Umbilical cord (tissue), 2 donors: ENCODE measurements around the gene STRIP2. TPM values are rescaled to one million over a fixed set of nuclear protein-coding genes. Genes with fewer than 3 reads are reported as not detected.
"Not testable (repeated sequence)": the region's sequence is repeated elsewhere in the genome, so short reads cannot be mapped to it uniquely, and the experiment has no call there.

Experiments
- DNase-seq: peaks from one replicate; pipeline ENCODE4 v3.0.0-alpha.2; 2015; ENCODE audit warnings: low spot score
- total RNA-seq: library from RNA; depleted of rRNA; stranded (reverse); fragments of >200 nt; gene quantifications from one replicate; pipeline ENCODE4 v1.2.3, GENCODE V29; 2014; ENCODE audit warnings: low replicate concordance; ENCODE audit not compliant: insufficient read depth

The STRIP2 gene
- total RNA-seq, 1 donor from 2014 or later, result 0.96 TPM

- DNase-seq, result no peak
These were observed 59.8 kb downstream of the STRIP2 start for GRCh38 chr7:129494041-129494440.

- no peak for DNase-seq
These were observed 61.8 kb downstream of the STRIP2 start for GRCh38 chr7:129495987-129496386.

- DNase-seq, result no peak
These were observed 62.4 kb downstream of the STRIP2 start for GRCh38 chr7:129496653-129497052.

GRCh38 chr7:129497156-129497555 lies 62.9 kb downstream of the STRIP2 start:
- no peak for DNase-seq

GRCh38 chr7:129498021-129498420 lies 63.8 kb downstream of the STRIP2 start:
- no peak for DNase-seq

GRCh38 chr7:129499999-129500398 lies 65.8 kb downstream of the STRIP2 start:
- DNase-seq, result no peak

- DNase-seq, result peak; percentile 45
These were observed 67.8 kb downstream of the STRIP2 start, which contains the start of gene SMKR1 for GRCh38 chr7:129501760-129502707. TSS of gene SMKR1 (plus strand) at chr7:129502531. CDS start at chr7:129502825, 294 bp downstream.

- no peak for DNase-seq
These were observed 68.8 kb downstream of the STRIP2 start for GRCh38 chr7:129502708-129503685.

- no peak for DNase-seq
These were observed 69.5 kb downstream of the STRIP2 start for GRCh38 chr7:129503725-129504124.

- DNase-seq, result no peak
These were observed 78.0 kb downstream of the STRIP2 start for GRCh38 chr7:129512192-129512591.

- no peak for DNase-seq
These were observed 79.3 kb downstream of the STRIP2 start for GRCh38 chr7:129513546-129513945.

GRCh38 chr7:129514683-129515082 lies 80.5 kb downstream of the STRIP2 start:
- DNase-seq, result no peak

GRCh38 chr7:129515381-129515780 lies 81.1 kb downstream of the STRIP2 start:
- DNase-seq, result no peak

- no peak for DNase-seq
These were observed 83.7 kb downstream of the STRIP2 start for GRCh38 chr7:129517931-129518330.

GRCh38 chr7:129519464-129519863 lies 85.2 kb downstream of the STRIP2 start:
- no peak for DNase-seq

GRCh38 chr7:129522088-129522970 lies 88.1 kb downstream of the STRIP2 start:
- DNase-seq, result no peak

- DNase-seq, result no peak
These were observed 88.7 kb downstream of the STRIP2 start for GRCh38 chr7:129522971-129523340.

- DNase-seq, result no peak
These were observed 89.7 kb downstream of the STRIP2 start for GRCh38 chr7:129523924-129524323.

- DNase-seq, result not testable (repeated sequence)
These were observed 90.2 kb downstream of the STRIP2 start for GRCh38 chr7:129524405-129524804.

- no peak for DNase-seq
These were observed 91.1 kb downstream of the STRIP2 start for GRCh38 chr7:129525225-129525862.

GRCh38 chr7:129529643-129530042 lies 95.4 kb downstream of the STRIP2 start:
- DNase-seq, result no peak
